ENCODE data around the gene RAP1GAP.

DNA sequence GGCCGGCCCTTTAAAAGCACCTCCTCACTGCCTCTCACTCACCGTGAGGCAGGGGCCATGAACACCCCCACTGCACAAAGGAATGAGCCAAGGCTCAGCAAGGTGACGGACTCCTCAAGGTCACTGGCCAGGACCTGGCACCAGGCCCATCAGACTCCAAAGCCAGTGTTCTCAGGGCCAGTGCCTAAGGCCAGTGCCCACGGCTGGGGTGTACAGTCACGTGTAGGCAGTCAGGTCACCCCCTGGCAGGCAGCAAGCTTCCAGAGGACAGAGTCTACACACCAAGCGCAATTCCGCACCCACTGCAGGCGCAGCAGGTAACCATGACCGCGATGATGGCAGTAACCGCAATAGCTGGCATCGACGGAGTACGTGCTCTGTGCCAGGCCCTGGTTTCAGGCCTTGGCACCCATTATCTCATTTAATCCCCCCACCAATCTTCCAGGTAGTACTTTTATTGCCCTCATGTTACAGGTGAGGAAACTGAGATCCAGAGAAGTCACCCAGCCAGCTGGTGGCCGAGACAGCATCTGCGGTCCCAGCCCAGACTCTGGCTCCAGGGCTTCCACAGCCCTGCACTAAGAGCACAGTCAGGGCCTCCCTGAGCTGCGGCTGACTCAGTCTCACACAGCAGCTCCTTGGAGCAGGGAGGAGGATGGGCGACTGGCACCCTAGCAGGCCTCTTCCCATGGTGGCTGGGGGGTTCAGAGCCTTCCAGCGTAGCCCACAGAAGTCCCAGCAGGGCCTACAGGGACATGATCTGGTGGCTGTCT lies 27.0 kb downstream of the RAP1GAP start:
- TF ChIP-seq, protein P1, sequence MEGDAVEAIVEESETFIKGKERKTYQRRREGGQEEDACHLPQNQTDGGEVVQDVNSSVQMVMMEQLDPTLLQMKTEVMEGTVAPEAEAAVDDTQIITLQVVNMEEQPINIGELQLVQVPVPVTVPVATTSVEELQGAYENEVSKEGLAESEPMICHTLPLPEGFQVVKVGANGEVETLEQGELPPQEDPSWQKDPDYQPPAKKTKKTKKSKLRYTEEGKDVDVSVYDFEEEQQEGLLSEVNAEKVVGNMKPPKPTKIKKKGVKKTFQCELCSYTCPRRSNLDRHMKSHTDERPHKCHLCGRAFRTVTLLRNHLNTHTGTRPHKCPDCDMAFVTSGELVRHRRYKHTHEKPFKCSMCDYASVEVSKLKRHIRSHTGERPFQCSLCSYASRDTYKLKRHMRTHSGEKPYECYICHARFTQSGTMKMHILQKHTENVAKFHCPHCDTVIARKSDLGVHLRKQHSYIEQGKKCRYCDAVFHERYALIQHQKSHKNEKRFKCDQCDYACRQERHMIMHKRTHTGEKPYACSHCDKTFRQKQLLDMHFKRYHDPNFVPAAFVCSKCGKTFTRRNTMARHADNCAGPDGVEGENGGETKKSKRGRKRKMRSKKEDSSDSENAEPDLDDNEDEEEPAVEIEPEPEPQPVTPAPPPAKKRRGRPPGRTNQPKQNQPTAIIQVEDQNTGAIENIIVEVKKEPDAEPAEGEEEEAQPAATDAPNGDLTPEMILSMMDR (IDR thresholded peaks at IDR 0.05): no peak
- no peak for TF ChIP-seq POLR2A (IDR thresholded peaks at IDR 0.05)
- no peak for TF ChIP-seq POLR2AphosphoS5 (IDR thresholded peaks at IDR 0.05; ENCODE audit: insufficient read depth in 1 of 2, low read depth in 1 of 2)

All from vagina (tissue), 2 donors.